Measurements from ENCODE around the gene SCAMP1. TPM values are rescaled to one million over a fixed set of nuclear protein-coding genes. Genes with fewer than 3 reads are reported as not detected.

SCAMP1 gene
- total and polyA plus RNA-seq, 2 of the 8 experiments (the other 6 are each of a cell fraction or from before 2014, with no cell fraction given): 18.6 to 55.9 TPM

- no peak for TF ChIP-seq USF2 (IDR thresholded peaks at IDR 0.05; ENCODE audit: low read length)
- TF ChIP-seq E2F6 (IDR thresholded peaks at IDR 0.05): no peak
- TF ChIP-seq GABPA (IDR thresholded peaks at IDR 0.05; ENCODE audit: borderline replicate concordance, insufficient read depth, low read length): no peak
- TF ChIP-seq SRF (IDR thresholded peaks at IDR 0.05; ENCODE audit: low read depth, low read length): no peak
Observed at GRCh38 chr5:78504704-78505677, 144.6 kb downstream of the SCAMP1 start (continued).
